Nephron (organoid): ENCODE data around the gene RBP2.

Experiments
- H3K27ac Mint-ChIP-seq, 3 experiments: 2 replicates each; pipeline ENCODE4 v1.8.0; 2020; ENCODE audit warnings: mixed read lengths in 3 of 3, mild to moderate bottlenecking in 2 of 3, moderate library complexity in 1 of 3
- H3K27me3 Mint-ChIP-seq: 2 replicates; pipeline ENCODE4 v1.8.0; 2021; ENCODE audit warnings: low read depth, mild to moderate bottlenecking, moderate library complexity, mixed read lengths
- H3K36me3 Mint-ChIP-seq: 2 replicates; pipeline ENCODE4 v1.8.0; 2020; ENCODE audit warnings: low read depth, mixed read lengths
- H3K4me1 Mint-ChIP-seq: 2 replicates; pipeline ENCODE4 v1.8.0; 2020; ENCODE audit warnings: mixed read lengths
- H3K4me3 Mint-ChIP-seq, 3 experiments: 2 replicates each; pipeline ENCODE4 v1.8.0; 2020; ENCODE audit warnings: mild to moderate bottlenecking in 3 of 3, mixed read lengths in 3 of 3, moderate library complexity in 2 of 3
- H3K9me3 Mint-ChIP-seq: 2 replicates; pipeline ENCODE4 v1.8.0; 2020; ENCODE audit warnings: mixed read lengths
- TF ChIP-seq, protein P1 (sequence below), 3 experiments: fragments of 200-600 bp; sonication (generic); IDR thresholded peaks; one replicate each; pipeline ENCODE4 v1.5.0; 2021; ENCODE audit warnings: antibody characterized with exemption in 3 of 3; ENCODE audit not compliant: unreplicated experiment in 3 of 3

RBP2 gene

GRCh38 chr3:139476348-139476747 is at the start of gene RBP2:
TSS of gene RBP2 (minus strand) at chr3:139476516. CDS start at chr3:139476459, 57 bp downstream.
- H3K9me3 Mint-ChIP-seq = peaks cover 8% of the 10 kb centered on the region
- peak within 1 kb of the TSS; percentile 45 to 67 (median 55) for H3K27ac Mint-ChIP-seq
- TF ChIP-seq, protein P1, sequence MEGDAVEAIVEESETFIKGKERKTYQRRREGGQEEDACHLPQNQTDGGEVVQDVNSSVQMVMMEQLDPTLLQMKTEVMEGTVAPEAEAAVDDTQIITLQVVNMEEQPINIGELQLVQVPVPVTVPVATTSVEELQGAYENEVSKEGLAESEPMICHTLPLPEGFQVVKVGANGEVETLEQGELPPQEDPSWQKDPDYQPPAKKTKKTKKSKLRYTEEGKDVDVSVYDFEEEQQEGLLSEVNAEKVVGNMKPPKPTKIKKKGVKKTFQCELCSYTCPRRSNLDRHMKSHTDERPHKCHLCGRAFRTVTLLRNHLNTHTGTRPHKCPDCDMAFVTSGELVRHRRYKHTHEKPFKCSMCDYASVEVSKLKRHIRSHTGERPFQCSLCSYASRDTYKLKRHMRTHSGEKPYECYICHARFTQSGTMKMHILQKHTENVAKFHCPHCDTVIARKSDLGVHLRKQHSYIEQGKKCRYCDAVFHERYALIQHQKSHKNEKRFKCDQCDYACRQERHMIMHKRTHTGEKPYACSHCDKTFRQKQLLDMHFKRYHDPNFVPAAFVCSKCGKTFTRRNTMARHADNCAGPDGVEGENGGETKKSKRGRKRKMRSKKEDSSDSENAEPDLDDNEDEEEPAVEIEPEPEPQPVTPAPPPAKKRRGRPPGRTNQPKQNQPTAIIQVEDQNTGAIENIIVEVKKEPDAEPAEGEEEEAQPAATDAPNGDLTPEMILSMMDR (IDR thresholded peaks at IDR 0.05; ENCODE audit: unreplicated experiment in 3 of 3) = no peak
- no peaks in the 10 kb centered on the region for H3K27me3 Mint-ChIP-seq
- H3K4me3 Mint-ChIP-seq = no peak within 1 kb of the TSS
- H3K36me3 Mint-ChIP-seq = peaks cover 8% of the 10 kb centered on the region
- H3K4me1 Mint-ChIP-seq = peaks cover 9% of the 10 kb centered on the region

- Mint-ChIP-seq H3K36me3 (peaks cover 69% of the 10 kb centered on the region), H3K27ac (peak overlapping the region in 1 of 3 experiments; percentile 13), H3K4me3 (no peak overlapping the region), H3K9me3 (no peaks in the 10 kb centered on the region), H3K27me3 (no peaks in the 10 kb centered on the region), H3K4me1 (peaks cover 25% of the 10 kb centered on the region)
- TF ChIP-seq, protein P1 (IDR thresholded peaks at IDR 0.05; ENCODE audit: unreplicated experiment in 3 of 3) = no peak
These were observed 48.7 kb upstream of the RBP2 start for GRCh38 chr3:139524841-139525636.

GRCh38 chr3:139523718-139524117 is 47.4 kb upstream of the RBP2 start:
- Mint-ChIP-seq H3K27ac (peak overlapping the region in 2 of 3 experiments; percentile 13 to 58), H3K4me1 (peaks cover 22% of the 10 kb centered on the region), H3K27me3 (no peaks in the 10 kb centered on the region), H3K4me3 (no peak overlapping the region), H3K9me3 (no peaks in the 10 kb centered on the region), H3K36me3 (peaks cover 67% of the 10 kb centered on the region)
- TF ChIP-seq, protein P1 (IDR thresholded peaks at IDR 0.05; ENCODE audit: unreplicated experiment in 3 of 3) = no peak

DNA sequence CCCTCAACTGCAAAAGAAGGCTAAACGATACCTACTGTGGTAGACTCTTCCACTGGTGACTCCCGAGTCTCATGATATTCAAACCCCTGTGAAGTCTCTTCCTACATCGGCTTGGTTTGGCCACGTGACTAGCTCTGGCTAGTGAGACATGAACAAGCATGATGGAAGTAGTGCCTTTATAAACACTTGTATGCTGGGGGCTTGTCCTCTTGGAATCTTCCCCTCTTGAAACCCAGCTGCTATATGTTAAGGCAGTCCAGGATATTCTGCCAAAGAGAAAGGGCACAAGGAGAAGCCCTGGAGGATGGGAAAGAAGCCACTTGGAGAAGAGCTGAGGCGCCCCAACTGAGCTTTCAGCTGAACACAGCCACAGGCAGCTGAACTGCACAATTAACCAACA is 46.9 kb upstream of the RBP2 start:
- Mint-ChIP-seq H3K27ac (no peak overlapping the region), H3K27me3 (no peaks in the 10 kb centered on the region), H3K36me3 (peaks cover 66% of the 10 kb centered on the region), H3K9me3 (no peaks in the 10 kb centered on the region), H3K4me1 (peaks cover 24% of the 10 kb centered on the region), H3K4me3 (no peak overlapping the region)
- TF ChIP-seq, protein P1 (IDR thresholded peaks at IDR 0.05; ENCODE audit: unreplicated experiment in 3 of 3) = no peak

- peaks cover 30% of the 10 kb centered on the region for H3K4me1 Mint-ChIP-seq
These were observed 46.1 kb upstream of the RBP2 start for GRCh38 chr3:139522421-139522820.

More at GRCh38 chr3:139522421-139522820, 46.1 kb upstream of the RBP2 start:
- Mint-ChIP-seq H3K4me3 (no peak overlapping the region), H3K36me3 (peaks cover 68% of the 10 kb centered on the region), H3K9me3 (no peaks in the 10 kb centered on the region), H3K27me3 (no peaks in the 10 kb centered on the region), H3K27ac (no peak overlapping the region)
- TF ChIP-seq, protein P1 (IDR thresholded peaks at IDR 0.05; ENCODE audit: unreplicated experiment in 3 of 3) = no peak
